HUES64 (cell line): ENCODE data around the gene PSORS1C1.

Source experiments
- H3K27ac ChIP-seq: 2 replicates; pipeline ENCODE4 v1.7.0; 2013; ENCODE audit warnings: low read depth, low read length, inconsistent platforms
- H3K27me3 ChIP-seq: 2 replicates; pipeline ENCODE4 v1.6.1; 2013; ENCODE audit warnings: mild to moderate bottlenecking, low read length; ENCODE audit not compliant: insufficient read depth
- H3K36me3 ChIP-seq: 2 replicates; pipeline ENCODE4 v1.6.1; 2013; ENCODE audit warnings: mild to moderate bottlenecking, low read length; ENCODE audit not compliant: insufficient read depth
- H3K4me1 ChIP-seq: 2 replicates; pipeline ENCODE4 v1.6.1; 2013; ENCODE audit warnings: mild to moderate bottlenecking, low read length, moderate library complexity; ENCODE audit not compliant: insufficient read depth
- H3K4me3 ChIP-seq: 2 replicates; pipeline ENCODE4 v1.5.1; 2013; ENCODE audit warnings: mild to moderate bottlenecking, low read length, moderate library complexity
- H3K9ac ChIP-seq: 2 replicates; pipeline ENCODE4 v1.6.1; 2013; ENCODE audit warnings: mild to moderate bottlenecking, low read depth, low read length
- H3K9me3 ChIP-seq: 2 replicates; pipeline ENCODE4 v1.6.1; 2013; ENCODE audit warnings: low read depth, low read length; ENCODE audit not compliant: insufficient read depth
- WGBS: fragments of 150-250, 120-280 bp; methylation state at CpG from one replicate; pipeline ENCODE4 v1.1.7; 2013; ENCODE audit warnings: missing lambda C conversion rate; 5-methylcytosine and 5-hydroxymethylcytosine counted together

The PSORS1C1 gene

DNA sequence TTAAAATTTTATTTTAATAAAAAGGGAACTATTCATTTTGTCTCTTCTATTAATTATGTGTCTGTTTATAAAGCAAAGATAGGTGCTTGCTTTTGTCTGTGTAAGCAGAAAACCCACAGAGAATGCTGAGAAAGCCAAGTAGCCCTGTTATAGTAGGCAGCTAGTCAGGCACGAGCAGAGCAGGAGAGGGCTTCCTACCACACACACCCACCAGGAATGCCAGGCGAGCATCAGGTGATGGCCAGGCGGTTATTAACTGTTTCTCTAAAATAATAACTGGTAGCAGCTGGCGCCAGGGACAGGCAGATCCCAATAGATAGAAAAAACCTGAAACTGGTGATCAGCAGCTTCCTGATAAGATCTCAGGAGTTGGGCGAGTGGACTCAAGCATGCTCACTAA, 17.9 kb upstream of the PSORS1C1 start:
- Histone ChIP-seq H3K9me3 (no peaks in the 10 kb centered on the region), H3K27me3 (no peaks in the 10 kb centered on the region), H3K4me3 (no peak overlapping the region), H3K36me3 (no peaks in the 10 kb centered on the region), H3K4me1 (no peaks in the 10 kb centered on the region), H3K9ac (no peak overlapping the region), H3K27ac (no peak overlapping the region)
- 92% methylated on average over 5 of the region's 5 CpGs for WGBS

DNA sequence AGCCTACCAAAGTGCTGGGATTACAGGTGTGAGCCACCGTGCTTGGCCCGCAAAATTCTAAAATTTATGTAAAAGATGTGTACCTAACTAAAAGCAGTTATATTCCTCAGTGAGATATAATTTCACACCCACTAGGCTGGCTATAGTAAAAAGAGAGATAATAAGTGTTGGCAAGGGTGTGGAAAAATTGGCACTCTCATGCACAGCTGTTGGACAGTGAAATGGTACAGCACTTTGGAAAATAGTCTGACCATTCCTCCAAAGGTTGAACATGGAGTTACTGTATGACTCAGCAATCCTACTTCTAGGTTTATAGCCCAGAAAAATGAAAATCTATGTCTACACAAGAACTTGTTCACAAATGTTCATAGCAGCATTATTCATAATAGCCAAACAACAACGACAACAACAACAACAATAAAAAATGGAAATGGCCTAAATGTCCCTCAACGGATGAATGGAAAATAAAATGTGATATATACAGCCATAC, 16.1 kb upstream of the PSORS1C1 start:
- Histone ChIP-seq H3K4me3 (no peak overlapping the region), H3K36me3 (no peaks in the 10 kb centered on the region), H3K27ac (no peak overlapping the region), H3K4me1 (no peaks in the 10 kb centered on the region), H3K9me3 (no peaks in the 10 kb centered on the region), H3K27me3 (no peaks in the 10 kb centered on the region), H3K9ac (no peak overlapping the region)
- WGBS, result 94% methylated on average over 2 of the region's 4 CpGs

DNA sequence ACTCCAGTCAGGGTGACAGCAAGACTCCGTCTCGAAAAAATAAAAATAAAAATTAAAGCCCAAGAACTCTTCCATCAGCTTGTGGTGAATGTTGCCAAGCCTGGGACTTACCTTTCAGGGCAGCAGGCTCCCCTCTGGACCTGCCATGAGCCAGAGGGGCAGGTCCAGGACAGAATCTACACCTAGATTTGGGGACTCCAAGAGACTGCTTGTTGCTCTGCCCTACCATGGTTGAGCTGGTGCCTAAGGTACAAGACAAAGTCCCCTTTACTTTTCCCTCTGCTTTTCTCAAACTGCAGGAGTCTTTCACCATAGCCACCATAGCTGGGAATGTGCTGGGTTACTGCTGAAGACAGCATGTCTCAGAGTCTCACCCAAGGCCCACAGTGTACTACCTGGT, 11.5 kb upstream of the PSORS1C1 start:
- H3K4me1 ChIP-seq, result no peaks in the 10 kb centered on the region
- WGBS, result 91% methylated on average over 2 of the region's 2 CpGs

DNA sequence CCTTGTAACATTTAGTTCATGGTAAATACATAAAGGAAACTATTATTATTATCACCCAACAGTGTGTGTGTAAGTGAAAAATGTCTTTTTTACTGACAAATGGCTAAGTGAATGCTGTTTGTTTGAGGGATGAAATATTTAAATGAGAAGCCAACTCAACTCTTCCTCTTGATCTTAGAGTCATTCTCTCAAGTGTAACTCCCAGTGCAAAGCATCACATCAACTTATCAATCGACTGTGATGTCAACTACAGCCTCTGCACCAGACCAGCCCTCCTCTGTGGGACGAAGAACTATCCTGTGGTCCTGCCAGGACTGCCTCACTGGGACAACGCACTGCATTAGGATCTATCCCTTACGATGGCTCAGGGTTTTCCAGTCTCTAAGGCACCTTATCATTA, 7.5 kb upstream of the PSORS1C1 start:
- peaks cover 11% of the 10 kb centered on the region for H3K4me1 ChIP-seq
- no peaks in the 10 kb centered on the region for H3K36me3 ChIP-seq
- no peak overlapping the region for H3K9ac ChIP-seq
- WGBS, result 80% methylated on average over 4 of the region's 4 CpGs
- H3K27me3 ChIP-seq, result peaks cover 7% of the 10 kb centered on the region
- H3K9me3 ChIP-seq, result no peaks in the 10 kb centered on the region
- H3K27ac ChIP-seq, result no peak overlapping the region
- no peak overlapping the region for H3K4me3 ChIP-seq

More for the DNA sequence above, 11.5 kb upstream of the PSORS1C1 start:
- Histone ChIP-seq H3K36me3 (no peaks in the 10 kb centered on the region), H3K9me3 (no peaks in the 10 kb centered on the region), H3K4me3 (no peak overlapping the region), H3K27me3 (no peaks in the 10 kb centered on the region), H3K27ac (no peak overlapping the region), H3K9ac (no peak overlapping the region)

DNA sequence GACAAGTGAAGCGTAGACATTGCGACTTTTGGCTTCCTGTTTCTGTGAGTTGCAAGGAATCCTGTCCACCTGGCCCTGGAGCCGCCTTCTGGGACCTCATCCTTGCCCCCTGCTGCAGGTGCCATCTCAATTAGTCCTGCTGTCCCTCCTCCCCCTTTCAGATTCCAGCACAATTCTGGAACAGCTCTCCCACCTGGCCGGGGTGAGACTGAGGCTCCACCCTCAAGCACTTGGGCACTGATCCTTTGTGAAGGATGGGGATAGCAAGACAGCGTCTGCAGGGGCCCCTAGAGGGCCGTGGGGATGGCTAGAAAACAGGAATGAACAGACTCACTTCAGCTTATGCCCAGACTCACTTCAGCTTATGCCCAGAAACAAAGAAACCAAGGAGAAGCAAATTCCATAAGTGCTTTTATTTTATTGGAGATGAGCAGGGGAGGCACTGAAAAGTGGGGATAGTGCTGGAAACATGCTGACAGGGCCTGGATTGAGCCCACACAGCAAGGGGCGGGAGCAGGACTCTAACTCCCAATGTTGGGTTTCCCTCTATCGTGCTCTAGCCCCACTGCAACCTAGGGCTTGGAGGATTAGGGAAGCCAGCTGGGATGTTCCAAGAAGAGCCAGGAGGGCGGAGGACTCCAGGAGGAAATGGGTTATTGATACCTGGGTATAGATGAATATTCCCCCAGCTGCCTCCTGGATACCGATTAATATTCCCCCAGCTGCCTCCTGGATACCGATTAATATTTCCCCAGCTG, 3.6 kb upstream of the PSORS1C1 start:
- Histone ChIP-seq H3K4me1 (peaks cover 28% of the 10 kb centered on the region), H3K4me3 (no peak overlapping the region), H3K27me3 (peaks cover 9% of the 10 kb centered on the region), H3K27ac (no peak overlapping the region; the same call in 1 of the 2 replicates), H3K9ac (no peak overlapping the region), H3K36me3 (no peaks in the 10 kb centered on the region), H3K9me3 (no peaks in the 10 kb centered on the region)
- WGBS, result 56% methylated on average over 11 of the region's 11 CpGs

DNA sequence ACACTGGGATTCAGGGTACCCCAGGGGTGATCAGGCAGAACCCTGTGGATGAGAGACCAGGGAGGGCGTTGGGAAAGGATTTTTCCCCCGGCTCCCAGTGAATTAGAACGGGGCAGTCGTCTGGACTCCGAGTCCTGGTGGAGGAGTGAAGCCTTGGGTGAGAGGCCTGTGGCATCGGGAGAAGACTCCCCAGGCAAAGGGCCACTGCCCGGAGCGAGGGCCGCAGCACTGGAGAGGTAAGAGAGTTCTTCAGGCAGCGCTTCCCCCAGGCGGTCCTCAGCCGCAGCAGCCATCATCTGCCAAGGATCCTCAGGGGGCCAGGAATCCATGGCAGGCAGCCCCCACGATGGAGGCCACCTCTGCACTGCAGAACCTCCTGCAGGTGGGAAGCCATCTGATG, 2.9 kb upstream of the PSORS1C1 start:
- no peak overlapping the region for H3K4me3 ChIP-seq
- H3K9ac ChIP-seq, result no peak overlapping the region
- peaks cover 28% of the 10 kb centered on the region for H3K4me1 ChIP-seq
- peaks cover 9% of the 10 kb centered on the region for H3K27me3 ChIP-seq
- no peaks in the 10 kb centered on the region for H3K9me3 ChIP-seq
- H3K27ac ChIP-seq, result no peak overlapping the region
- 86% methylated on average over 13 of the region's 13 CpGs for WGBS
- no peaks in the 10 kb centered on the region for H3K36me3 ChIP-seq

DNA sequence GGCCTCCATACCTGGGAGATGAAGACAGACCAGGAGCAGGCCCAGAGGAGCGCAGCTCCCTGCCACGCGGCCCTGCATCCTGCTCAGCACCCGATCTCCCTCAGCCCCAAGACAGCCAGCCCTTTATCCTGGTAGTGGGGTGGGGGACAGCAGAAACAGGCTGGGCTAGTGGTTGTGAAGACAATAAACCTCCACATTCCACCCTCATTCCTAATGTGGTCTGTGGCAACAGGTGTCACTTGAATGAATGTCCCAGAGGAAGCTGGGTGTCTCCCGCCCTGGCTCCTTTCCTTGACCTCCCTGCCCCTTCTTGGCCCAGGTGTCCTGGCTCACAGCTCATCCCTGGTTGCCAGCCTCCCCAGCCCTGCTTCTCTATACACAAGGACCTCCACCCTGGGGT, 2.1 kb upstream of the PSORS1C1 start, which contains the start of gene C6orf15:
C6orf15 (minus strand) TSS at position 98 of the 400 bp plus-strand sequence; CDS start at position 78, 20 bp downstream.
- H3K27me3 ChIP-seq, result peaks cover 9% of the 10 kb centered on the region
- no peaks in the 10 kb centered on the region for H3K9me3 ChIP-seq
- 77% methylated on average over 4 of the region's 5 CpGs for WGBS
- peaks cover 28% of the 10 kb centered on the region for H3K4me1 ChIP-seq
- H3K36me3 ChIP-seq, result no peaks in the 10 kb centered on the region
- H3K9ac ChIP-seq, result no peak within 1 kb of the TSS
- no peak within 1 kb of the TSS for H3K4me3 ChIP-seq
- H3K27ac ChIP-seq, result no peak within 1 kb of the TSS

DNA sequence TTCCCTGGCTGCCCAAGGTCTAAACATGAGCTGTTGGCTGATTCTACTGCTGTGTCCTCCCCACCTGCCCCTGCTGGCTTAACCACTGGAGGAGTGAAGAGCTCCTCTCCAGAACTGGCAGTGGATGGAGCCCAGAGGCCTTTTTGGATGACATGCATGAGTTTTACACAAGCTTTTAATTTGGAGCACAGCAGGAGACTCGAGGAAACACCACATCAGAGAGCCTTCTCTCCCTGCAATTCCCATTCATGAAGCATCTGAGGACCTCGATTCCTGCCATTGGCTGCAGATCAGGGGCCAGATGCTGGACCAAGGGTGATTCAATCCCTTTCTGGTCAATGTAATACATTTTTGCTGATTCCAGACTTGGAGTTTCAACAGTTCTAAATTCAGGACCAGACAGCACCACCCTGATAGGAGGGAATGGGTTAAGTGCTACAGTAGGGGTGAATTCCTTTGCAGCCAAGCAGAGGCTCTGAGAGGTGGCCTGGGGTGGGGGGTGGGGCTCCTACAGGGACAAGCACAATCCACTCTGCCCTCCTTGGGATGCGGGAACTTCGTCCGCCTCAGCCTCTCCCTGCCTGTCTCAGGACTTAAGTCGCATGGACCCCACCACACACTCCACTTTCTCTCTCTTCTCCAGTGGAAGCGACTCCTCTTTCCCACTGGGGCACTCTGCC, 599 bp upstream of the PSORS1C1 start:
- Histone ChIP-seq H3K36me3 (no peaks in the 10 kb centered on the region), H3K4me1 (peaks cover 28% of the 10 kb centered on the region), H3K4me3 (no peak overlapping the region), H3K27ac (no peak overlapping the region), H3K27me3 (peaks cover 9% of the 10 kb centered on the region), H3K9me3 (no peaks in the 10 kb centered on the region), H3K9ac (no peak overlapping the region)
- WGBS, result 36% methylated on average over 7 of the region's 7 CpGs

DNA sequence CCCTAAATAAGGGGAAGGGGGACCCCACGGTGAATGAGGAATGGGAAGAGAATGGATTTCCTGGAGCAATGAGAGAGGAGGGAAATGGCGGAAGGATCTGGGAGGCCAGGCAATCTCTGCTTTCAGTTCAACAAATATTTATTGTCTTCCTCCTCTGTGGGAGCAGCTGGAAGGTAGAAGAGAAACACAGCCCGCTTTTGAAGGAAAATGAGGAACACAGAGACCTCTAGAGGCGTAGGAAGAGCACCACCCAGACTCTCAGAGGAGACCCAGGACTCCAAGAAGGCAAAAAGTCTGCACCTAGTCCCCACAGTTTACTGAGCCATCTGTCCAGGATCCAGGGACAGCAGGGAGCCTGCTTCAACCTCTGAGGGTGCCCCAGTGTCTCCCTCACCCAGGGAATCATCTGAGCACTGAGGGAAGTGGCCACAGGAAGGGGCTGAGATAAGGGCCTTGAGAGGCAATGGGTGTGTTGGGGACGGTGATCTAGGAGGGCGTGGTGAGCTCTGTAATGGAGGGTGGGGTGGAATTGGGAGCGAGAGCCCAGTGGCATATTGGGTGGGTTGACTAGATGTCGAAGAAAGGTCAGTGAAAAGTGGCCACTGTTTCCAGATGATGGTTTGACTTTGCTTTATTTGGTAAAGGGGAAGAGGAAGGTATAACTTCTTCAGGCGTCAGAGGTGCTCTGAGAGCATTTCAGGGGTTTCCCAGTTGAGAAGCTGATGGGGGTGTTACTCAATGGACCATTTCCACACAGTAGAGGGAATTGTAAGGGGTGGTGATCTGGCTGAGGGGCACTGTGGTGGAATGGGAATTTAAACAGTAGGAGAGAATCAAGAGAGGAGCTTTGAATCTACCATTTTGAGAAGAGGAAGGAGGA, 610 bp downstream of the PSORS1C1 start:
- Histone ChIP-seq H3K27ac (no peak overlapping the region), H3K27me3 (peaks cover 4% of the 10 kb centered on the region; the same call in 1 of the 2 replicates), H3K36me3 (no peaks in the 10 kb centered on the region), H3K9me3 (no peaks in the 10 kb centered on the region), H3K4me3 (no peak overlapping the region), H3K9ac (no peak overlapping the region), H3K4me1 (peaks cover 26% of the 10 kb centered on the region)
- WGBS, result 75% methylated on average over 8 of the region's 9 CpGs

DNA sequence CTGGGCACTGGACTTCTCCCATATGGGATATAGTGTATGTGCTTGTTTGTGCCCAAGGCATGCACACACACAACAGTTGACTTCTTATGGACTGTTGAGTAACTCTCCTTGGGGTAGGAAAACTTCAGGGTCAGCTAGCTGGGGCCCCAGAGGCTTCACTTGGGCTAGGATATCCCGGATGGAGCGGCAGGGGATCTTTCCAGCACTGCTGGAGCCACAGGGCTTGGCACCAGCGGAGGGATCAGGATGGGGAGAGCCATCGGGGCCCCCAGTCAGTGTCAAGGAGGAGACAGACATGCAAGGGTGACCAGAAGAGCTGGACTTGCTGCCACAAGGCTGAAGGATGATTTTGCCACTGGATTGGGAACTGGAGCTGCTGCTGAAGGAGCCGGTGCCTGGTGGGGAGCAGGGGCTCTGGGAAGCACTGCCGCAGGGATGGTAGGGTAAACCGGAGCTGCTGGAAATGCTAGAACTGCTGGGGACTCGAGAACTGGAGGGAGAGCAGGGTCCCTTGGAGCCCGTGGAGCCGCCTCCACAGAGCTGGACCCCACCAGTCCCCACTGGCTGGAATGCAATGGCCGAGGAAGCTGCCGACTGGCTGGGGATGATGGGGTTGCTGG, 1.5 kb downstream of the PSORS1C1 start:
- Histone ChIP-seq H3K27me3 (peaks cover 4% of the 10 kb centered on the region; the same call in 1 of the 2 replicates), H3K9ac (no peak overlapping the region), H3K9me3 (no peaks in the 10 kb centered on the region), H3K4me1 (peaks cover 17% of the 10 kb centered on the region; the same call in 1 of the 2 replicates), H3K27ac (no peak overlapping the region), H3K4me3 (no peak overlapping the region), H3K36me3 (no peaks in the 10 kb centered on the region)
- 92% methylated on average over 12 of the region's 12 CpGs for WGBS
